HG02798 (cell line): ENCODE results near the gene TBXA2R.

Source experiments
- ATAC-seq: cut with Tn5 transposase; IDR thresholded peaks from one replicate; pipeline ENCODE4 v1.9.1; 2021; ENCODE audit warnings: mild to moderate bottlenecking; ENCODE audit not compliant: unreplicated experiment, poor library complexity

TBXA2R gene

GRCh38 chr19:3563709-3564524, 42.8 kb downstream of the TBXA2R start:
- ATAC-seq, result no peak

- peak; percentile 94 for ATAC-seq
Measured at GRCh38 chr19:3557461-3558248, 49.0 kb downstream of the TBXA2R start, which contains the start of gene MFSD12. TSS of gene MFSD12 (minus strand) at chr19:3557586. CDS start at chr19:3557403, 183 bp downstream.

GRCh38 chr19:3556978-3557460, 49.7 kb downstream of the TBXA2R start:
- ATAC-seq, result no peak

GRCh38 chr19:3556423-3556977, 50.2 kb downstream of the TBXA2R start:
- no peak for ATAC-seq

- no peak for ATAC-seq
Measured at GRCh38 chr19:3555653-3556422, 50.8 kb downstream of the TBXA2R start.

GRCh38 chr19:3554254-3555083, 52.2 kb downstream of the TBXA2R start:
- no peak for ATAC-seq

- no peak for ATAC-seq
Measured at GRCh38 chr19:3551792-3552095, 54.9 kb downstream of the TBXA2R start.

GRCh38 chr19:3550947-3551791, 55.5 kb downstream of the TBXA2R start:
- ATAC-seq, result no peak

GRCh38 chr19:3549816-3550215, 56.9 kb downstream of the TBXA2R start:
- ATAC-seq, result no peak

- no peak for ATAC-seq
Measured at GRCh38 chr19:3548606-3549005, 58.1 kb downstream of the TBXA2R start.

- ATAC-seq, result no peak
Measured at GRCh38 chr19:3547767-3548282, 58.9 kb downstream of the TBXA2R start.

GRCh38 chr19:3547301-3547731, 59.4 kb downstream of the TBXA2R start:
- ATAC-seq, result no peak

GRCh38 chr19:3546119-3546518, 60.6 kb downstream of the TBXA2R start:
- ATAC-seq, result no peak

GRCh38 chr19:3545669-3546034, 61.0 kb downstream of the TBXA2R start:
- no peak for ATAC-seq

GRCh38 chr19:3544742-3545668, 61.7 kb downstream of the TBXA2R start:
- peak; percentile 46 for ATAC-seq
